Stimulated activated CD8-positive, alpha-beta memory T cell treated with anti-CD3 and anti-CD28 coated beads, Interleukin-15, amount 100 ng/mL, for 1 hour (primary cell): ENCODE results near the gene AMN.
"Not testable (repeated sequence)": the region's sequence is repeated elsewhere in the genome, so short reads cannot be mapped to it uniquely, and the experiment has no call there.

Experiments used
- DNase-seq: peaks from one replicate; pipeline ENCODE4 v3.0.0-alpha.2; 2020; ENCODE audit warnings: low read depth

The AMN gene

DNA sequence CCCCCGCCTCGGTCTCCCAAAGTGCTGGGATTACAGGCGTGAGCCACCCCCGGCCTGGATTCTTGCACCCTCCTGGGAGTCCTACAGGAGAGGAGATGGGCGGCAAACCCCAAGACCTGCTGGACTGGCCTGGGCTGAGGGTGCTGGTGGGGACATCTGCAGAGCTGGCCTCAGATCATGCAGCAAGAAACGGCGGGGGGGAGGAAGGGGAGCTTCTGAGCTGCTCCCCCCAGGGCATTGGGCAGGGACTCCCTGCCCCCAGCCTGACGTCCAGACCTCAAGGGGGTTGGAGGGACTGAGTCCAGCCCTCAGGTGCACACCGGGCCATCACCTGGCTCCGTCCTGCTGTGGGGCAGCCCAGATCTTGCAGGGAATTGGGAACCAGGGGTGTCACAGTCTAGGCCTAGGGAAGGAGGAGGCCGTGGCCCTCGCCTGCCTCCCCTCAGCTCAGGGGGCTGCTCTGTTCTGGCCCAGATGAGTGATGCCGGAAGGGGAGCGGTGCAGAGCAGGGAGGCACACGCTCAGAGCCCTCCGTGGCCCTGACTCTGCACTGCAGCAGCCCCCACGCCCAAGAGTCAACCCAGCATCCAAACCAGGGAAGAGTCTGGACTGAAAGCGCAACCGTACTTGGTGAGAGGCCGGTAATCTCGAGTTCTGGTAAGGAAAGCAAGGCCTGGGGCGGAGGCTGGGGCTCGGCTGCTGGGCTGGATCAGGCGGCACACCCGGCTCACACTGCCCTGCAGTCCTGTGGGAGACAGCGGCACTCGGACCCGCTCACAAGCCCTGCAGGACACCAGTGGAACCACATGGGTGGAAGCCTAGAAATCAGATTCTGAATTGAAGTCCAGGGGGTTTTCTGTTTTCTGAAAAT lies 8.9 kb upstream of the AMN start:
- no peak for DNase-seq

DNA sequence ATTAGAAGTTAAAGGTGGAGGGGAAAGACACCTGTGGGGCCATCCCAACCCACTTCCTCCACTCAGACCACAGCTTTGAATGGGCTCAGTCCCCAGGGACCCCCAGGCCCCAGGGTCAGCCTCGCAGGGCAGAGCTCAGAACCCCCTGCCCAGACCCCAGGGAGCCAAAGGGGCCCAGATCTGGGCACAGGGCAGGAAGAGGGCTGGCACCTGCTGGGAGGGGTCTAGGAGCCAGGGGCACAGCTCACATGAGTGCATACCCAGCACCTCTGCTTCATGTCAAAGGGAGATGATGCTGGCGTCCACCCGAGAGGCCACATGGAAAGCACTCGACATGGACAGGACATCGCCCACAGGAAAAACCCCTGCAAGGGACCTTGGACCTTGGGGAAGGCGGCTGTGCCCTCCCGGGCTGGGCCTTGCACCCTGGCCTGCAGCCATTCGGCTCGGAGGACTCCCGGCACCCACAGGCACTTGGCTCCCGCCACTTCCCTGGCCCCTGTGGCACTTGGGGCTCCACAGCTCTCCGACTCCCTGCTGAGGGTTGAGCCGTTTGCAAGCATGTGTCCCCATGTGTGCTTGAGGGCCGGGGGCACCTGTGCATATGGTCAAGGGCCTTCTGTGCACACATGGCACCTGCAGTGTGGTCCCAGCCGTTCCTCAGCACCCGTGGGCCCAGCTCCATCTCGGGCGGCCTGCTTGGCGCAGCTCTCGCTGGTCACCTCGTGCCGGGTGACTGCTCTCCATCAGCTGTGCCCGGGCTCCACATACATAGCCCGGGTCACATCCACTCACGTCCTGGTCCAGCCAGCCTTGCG lies 7.8 kb upstream of the AMN start:
- DNase-seq, result no peak

DNA sequence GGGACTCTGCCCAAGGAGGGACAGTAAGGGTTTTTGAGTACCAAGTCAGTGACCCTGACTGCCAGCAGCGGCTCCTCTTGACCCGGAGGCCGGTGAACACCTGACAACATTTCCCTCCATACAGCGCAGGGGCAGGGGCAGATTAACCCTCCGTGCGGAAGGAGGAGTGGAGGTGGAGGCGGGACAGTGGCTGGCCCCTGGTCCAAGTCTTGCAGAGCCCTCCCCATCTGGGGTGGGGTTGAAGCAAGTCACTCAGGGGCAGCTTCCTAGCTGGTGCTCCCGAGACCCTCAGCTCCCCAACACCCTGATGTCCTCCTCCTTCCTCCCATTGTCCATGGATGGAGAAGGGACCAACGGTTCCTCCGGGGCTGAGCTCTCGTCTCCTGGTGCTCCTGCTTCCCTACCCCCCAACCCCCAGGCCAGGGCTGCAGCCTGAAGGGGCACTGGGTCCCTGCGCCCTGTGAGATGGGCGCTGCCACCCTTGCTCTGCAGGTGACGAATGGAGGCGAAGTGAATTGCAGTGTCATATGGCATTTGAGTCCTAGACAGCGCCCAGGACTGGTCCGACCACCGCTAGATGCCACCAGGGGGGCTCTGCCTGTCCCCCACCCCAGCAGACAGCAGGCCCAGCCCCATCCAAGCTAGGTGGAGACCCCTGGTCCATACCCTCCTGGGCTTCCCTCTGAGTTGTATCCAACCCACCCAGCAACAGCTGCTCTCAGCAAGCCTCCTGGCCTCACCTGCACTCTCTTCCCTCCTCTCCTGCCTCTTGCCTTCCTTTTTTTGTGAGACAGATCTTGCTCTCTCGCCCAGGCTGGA lies 7.0 kb upstream of the AMN start:
- DNase-seq, result no peak

DNA sequence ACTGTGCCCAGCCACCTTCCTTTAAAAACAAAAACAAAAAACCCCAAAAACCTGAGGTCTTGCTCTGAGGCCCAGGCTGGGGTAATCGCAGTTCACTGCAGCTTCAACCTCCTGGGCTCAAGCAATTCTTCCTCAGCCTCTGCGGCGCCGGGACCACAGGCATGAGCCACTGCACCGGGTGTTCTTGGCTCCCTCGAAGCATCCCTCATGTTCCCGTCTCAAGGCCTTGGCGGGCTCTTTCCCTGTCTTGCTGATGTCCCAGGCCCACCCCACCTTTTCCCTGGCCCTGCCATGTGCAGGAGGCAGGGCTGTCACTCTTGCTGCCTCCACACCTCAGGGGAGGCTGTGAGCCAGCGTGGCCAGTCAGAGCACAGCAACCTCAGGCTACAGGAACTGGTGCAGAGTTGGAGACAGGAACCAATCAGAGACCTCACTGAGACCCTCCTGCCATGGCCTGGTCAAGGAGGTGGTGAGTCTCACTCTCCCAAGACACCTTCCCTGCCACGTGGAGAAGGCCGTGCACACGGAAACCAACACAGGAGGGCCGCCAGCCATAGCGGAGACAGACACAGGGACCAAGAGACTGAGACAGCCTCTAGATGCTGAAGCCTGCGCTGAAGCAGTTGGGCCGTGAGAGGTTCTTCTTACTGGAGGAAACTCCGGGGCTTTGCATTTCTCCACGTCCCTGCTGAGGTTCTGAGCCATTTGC lies 6.0 kb upstream of the AMN start:
- no peak for DNase-seq

DNA sequence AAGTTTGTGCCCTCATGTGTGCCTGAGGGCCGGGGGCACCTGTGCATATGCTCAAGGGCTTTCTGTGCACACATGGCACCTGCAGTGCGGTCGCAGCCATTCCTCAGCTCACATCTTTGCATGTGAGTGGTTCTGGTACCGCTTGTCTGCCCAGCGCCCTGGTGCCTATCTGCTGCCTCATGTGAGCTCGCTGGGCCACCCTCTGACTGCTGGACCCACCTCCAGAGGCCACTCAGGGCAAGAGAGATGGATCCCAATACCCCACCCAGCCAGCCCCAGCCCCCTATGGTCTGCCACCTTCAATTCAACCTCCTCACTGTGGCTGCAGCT lies 5.4 kb upstream of the AMN start:
- DNase-seq, result no peak

DNA sequence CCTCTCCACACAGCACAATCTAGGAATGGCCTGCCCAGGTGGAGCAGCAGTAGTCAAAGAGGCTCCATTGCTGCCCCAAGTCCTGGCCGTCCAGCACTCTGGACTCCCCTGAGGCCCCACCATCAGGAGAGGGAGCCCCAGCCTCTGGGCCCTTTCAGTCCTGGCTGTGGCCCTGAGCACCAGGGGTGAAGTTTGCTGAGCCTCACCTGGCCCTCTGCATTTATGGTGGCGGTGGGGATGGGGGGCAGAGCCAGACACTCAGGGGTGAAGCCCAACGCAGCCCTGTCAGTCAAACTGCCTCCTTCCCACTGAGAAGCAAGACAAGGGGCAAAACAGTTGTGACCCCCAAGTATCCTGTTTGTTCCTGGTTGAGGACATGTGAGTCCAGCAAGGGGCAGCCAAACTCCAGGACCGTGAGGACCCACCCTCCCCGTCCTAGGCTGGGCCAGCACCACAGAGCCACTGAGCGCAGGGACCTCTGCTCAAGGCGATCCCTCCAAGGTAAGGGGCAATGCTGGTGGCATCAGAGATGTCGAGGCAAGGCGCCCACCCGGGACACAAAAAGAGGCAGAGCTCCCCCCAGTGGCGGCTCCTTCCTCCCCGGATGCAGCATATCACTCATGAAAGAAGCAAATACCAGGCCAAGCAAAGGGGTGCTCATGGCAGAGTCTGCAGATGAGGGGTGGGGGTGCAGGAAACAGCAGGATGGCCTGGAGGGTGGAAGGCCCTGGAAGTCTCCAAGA lies 4.8 kb upstream of the AMN start:
- peak; percentile 40 for DNase-seq

DNA sequence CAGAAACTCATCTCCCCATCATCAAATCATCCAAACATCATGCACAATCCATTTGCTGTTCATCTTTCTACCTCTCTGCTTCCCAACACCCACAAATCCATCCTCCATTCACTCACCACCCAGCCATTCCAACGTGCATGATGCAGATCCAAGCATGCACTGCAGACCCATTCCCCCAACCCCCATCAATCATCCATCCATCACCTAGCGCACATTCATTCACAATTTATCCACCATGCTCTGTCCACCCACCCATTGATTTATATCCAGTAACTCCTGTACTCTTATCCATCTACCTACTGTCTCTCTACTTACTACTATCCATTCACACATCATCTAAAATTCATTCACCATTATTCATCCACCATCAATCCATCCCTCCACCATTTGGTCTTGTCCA lies 4.0 kb upstream of the AMN start:
- no peak for DNase-seq

DNA sequence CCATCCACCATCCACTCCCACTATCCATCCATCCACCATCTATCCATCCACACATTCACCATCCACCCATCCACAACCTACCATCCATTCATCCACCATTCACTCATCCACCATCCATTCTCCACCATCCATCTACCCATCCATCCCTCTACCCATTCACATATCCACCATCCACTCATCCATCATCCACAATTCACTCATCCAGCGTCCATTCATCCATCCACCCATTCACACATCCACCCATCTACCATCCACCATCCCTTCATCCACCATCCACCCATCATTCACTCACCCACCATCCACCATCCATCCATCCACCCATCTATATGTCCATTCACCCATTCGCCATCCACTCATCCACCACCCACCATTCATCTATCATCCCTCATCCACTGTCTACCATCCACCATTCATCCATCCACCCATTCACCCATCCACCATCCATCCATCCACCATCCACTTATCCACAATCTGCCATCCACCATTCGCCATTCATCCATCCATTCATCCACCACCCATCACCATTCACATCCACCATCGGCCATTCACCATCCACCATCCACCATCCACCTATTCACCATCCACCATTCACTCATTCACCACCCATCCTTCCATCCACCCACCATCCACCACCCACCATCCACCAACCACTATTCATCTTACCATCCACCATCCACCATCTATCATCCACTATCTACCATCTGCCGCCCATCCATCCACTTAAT lies 2.0 kb upstream of the AMN start:
- DNase-seq, result no peak

DNA sequence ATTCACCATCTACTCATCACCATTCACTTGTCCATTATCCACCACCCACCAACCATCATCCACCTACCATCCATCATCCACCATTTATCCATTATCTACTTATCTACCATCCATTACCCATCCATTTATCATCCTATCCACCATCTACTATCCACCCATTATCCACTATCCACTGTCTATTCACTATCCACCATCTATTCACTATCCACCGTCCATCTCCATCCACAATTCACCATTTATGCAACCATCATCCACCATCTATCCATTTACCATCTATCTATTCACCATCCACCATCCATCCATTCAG lies 1.5 kb upstream of the AMN start:
- no peak for DNase-seq

DNA sequence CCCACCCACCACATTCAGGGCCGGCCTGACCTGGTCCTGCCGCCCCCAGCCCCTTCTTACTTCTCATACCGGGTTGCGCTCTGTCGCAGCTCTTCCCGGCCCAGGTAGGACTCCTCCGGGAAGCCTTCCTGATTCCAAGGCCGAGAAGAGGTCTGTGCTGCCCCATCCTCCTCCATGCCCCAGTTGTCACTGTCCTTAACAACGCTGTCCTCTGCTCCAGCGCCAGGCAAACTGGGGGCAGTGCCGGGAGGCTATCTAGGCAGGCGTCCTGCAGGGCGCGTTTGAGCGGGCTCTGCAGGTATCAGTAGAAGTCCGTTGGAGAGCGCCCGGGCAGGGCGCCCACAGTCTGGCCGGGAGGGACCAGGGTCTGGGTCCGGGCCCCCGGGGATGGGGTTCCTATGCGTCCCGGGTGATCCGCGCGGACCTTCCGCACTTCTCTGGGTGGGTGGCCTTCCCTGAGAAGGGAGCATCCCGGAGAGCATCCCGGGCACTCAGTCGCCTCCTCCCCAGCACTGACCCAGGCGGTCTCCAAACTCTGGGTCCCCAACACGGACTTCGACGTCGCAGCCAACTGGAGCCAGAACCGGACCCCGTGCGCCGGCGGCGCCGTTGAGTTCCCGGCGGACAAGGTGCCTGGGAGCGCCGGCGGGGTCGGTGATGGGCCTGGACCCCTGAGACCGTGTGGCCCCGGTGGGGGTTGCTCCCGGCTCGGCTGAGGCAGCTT lies 900 bp downstream of the AMN start:
- no peak for DNase-seq

DNA sequence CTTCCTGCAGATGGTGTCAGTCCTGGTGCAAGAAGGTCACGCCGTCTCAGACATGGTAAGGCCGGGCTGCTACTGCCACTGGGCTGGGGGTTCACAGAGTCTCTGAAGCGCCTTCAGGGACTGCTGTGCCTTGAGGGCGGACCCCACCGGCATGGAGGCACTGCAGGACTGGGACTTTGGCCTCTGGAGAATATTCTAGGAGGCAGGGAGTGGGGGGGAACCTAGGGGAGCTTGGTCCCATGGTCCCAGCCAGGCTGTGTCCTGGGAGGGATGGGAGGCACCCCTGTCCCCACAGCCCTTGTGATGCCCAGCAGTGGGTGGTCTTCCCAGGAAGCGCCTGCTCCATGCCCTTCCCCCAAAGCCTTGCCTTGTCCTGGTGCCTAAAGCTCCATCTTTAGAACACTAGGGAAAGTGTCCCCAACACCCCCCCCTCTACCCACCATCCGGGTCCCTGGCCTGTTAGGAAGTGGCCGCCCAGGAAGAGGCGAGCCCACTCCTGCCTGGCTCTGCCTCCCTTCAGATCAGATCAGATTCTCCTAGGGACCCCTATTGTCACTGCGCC lies 1.5 kb downstream of the AMN start:
- no peak for DNase-seq

DNA sequence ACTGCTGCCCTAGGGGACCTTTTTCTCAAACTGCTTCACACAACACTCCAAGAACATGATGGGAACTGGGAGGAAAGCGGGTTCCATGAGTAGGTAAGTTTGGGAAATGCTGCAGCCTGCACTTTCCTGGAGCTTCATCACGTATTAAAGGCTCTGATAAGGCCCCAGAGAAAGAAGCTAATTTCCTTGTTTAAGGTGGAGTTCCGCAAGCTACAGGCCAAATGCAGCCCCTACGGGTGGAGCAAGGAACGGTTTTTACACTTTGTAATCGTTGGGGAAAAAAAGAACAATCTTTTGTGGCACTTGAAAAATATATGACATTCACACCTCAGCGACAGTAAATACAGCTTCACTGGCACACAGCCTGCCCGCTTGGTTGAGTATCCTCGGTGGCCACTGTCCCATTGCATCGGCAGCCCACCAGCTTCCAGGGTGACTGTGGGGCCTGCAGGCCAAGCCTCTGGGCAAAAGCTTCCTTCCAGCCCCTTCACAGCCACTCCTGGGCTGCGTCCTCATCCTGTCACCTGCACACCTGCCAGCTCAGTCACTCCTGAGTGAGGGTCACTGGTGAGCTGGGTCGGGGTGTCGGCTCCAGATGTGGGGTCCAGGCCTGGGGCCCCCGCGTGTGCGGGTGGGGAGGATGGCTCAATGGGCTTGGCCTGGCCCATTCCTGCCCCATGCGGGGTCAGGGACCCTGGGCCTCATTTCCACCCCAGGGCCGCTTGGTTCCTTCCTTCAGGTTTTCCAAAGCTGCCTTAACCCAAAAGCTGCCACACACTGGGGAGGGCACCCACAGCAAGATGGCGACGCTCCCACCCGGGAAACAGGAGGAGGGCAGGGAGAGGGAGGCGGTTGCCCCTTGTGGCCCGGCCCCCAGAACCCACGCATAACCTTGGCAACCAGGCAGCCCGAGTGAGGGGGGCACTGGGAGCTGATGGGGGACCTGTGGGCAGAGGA lies 2.4 kb downstream of the AMN start:
- no peak for DNase-seq

DNA sequence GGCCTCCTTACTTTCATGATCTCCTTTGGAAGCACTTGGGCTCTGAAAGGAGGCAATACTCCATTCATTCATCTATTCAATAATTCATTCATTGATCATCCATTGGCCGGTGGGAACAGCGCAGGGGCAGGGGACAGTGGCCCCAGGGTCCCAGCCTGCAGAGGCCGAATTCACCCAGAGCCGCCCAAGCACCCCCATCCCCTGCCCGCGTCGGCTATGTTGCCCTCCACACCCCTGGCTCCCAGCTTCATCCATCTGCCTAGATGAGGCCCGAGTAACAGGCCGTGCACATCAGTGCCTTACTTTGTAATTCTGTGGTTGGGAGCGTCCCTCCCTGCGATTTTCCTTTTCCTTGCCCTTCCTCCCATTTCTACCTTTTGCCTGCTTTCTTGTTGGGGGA lies 3.2 kb downstream of the AMN start:
- DNase-seq, result no peak

DNA sequence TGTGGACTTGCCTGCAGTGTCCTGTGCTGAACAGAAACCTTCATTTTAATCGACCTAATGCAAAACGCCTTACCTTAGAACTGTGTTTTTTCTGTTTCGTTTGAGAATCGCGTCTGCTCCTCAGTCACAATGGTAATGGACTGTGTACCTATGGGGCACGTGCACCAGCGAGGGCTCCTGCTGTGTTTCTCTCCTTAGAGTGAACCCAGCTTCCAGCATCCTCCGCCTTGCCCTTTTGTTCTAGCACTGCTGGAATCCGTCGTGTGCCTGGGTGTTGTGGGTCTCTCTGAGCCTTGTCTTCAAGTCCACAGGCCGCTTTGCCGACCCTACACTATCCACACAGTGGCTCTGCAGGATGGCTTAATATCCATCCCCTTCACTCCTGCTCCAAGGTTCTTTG lies 3.6 kb downstream of the AMN start:
- DNase-seq, result no peak

DNA sequence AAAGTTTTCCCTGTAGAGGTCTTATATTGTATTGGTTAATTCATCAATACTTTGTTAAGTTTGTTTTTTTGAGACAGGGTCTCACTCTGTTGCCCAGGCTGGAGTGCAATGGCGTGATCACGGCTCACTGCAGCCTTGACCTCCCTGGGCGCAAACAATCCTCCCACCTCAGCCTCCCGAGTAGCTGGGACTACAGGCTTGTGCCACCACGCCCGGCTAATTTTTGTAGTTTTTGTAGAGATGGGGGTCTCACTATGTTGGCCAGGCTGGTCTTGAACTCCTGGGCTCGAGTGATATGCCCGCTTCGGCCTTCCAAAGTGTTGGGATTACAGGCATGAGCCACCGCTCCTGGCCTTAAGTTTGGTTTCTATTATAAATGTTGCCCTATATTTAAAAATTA lies 4.4 kb downstream of the AMN start:
- DNase-seq, result not testable (repeated sequence)

DNA sequence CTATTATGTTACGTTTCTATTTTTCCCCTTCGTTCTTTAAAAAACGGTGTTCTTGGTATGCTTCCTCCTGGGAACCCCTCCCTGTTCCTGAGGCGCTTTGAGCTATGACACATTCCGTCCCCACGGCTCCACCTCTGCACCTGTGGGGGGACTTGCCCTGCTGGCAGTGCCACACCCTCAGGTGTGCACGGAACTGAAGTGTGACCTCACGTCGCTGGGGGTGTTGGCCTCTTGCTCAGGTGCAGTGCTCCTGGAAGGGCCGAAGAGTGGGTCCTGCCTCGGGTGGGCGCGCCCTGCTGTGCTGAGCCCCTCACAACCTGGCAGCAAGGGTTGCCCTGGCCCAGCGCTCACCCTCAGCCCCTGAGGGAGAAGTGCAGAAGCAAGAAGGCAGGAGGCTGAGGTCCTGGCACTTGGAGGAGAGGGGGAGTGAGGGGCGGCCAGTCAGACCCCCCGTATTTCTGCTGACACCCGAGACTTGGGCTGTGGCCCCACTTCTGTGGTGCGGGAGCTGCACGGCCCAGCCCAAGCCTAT lies 4.9 kb downstream of the AMN start:
- no peak for DNase-seq

DNA sequence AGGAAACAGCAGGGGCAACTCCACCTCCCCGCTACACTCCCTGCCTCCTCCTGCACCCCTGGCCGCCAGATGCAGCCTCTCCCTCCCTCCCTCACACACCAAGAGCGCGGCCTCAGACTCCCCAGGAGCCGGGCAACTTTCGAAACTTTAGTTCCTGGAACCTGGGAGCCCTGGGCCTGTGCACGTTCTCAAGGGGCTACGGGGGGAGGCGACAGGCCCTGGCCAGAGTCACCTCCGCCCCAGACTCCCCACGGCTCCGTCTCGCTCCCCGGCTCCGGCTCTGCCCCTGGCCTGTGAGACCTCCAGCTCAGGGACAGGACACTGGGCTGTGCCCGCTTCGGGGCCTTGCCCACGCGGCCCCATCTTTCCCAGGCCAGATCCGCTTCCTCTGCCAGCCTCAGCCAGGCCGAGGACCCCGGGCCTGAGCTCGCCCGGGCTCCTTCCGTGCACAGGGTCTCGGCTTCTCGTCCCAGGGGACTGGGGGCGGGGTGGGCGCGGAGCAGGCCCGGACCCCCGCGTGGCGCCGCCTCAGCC lies 5.5 kb downstream of the AMN start:
- no peak for DNase-seq
